DOHH2 (cell line): ENCODE measurements around the gene PLXNA3.

Source experiments
- H3F3A ChIP-seq: fragments of 200-600 bp; sonication (generic), shearing (Covaris generic); 2 replicates; pipeline ENCODE4 v1.6.0; 2016; ENCODE audit warnings: antibody characterized with exemption, mild to moderate bottlenecking; ENCODE audit not compliant: control insufficient read depth, insufficient read depth
- H3K27ac ChIP-seq: fragments of 200-600 bp; sonication (generic); 2 replicates; pipeline ENCODE4 v1.5.1; 2014; ENCODE audit warnings: low read depth, mild to moderate bottlenecking, low read length, moderate library complexity
- H3K27me3 ChIP-seq: fragments of 200-600 bp; sonication (generic); 2 replicates; pipeline ENCODE4 v1.6.1; 2014; ENCODE audit warnings: mild to moderate bottlenecking, low read length, mixed read lengths; ENCODE audit not compliant: control insufficient read depth
- H3K36me3 ChIP-seq: fragments of 200-600 bp; sonication (generic); 2 replicates; pipeline ENCODE4 v1.6.1; 2014; ENCODE audit warnings: mild to moderate bottlenecking, low read length, moderate library complexity, mixed read lengths; ENCODE audit not compliant: control insufficient read depth
- H3K4me1 ChIP-seq: fragments of 200-600 bp; sonication (generic); 2 replicates; pipeline ENCODE4 v1.6.1; 2014; ENCODE audit warnings: mild to moderate bottlenecking, low read length, mixed read lengths; ENCODE audit not compliant: control insufficient read depth
- H3K4me2 ChIP-seq: fragments of 200-600 bp; sonication (generic); 2 replicates; pipeline ENCODE4 v1.6.0; 2014; ENCODE audit warnings: mild to moderate bottlenecking, low read length, moderate library complexity
- H3K4me3 ChIP-seq: fragments of 200-600 bp; sonication (generic); 2 replicates; pipeline ENCODE4 v1.5.1; 2014; ENCODE audit warnings: mild to moderate bottlenecking, low read length, mixed read lengths
- H3K79me2 ChIP-seq: fragments of 200-600 bp; sonication (generic); 2 replicates; pipeline ENCODE4 v1.6.1; 2014; ENCODE audit warnings: mild to moderate bottlenecking, low read length, mixed read lengths; ENCODE audit not compliant: control insufficient read depth
- H3K9me2 ChIP-seq: fragments of 200-600 bp; sonication (generic); replicated peaks from 2 replicates; pipeline ENCODE4 v1.6.1; 2014; ENCODE audit warnings: mild to moderate bottlenecking, low read length, mixed read lengths; ENCODE audit not compliant: control insufficient read depth
- H3K9me3 ChIP-seq: fragments of 200-600 bp; sonication (generic); 2 replicates; pipeline ENCODE4 v1.6.1; 2014; ENCODE audit warnings: antibody characterized with exemption, low read length, mixed read lengths; ENCODE audit not compliant: control insufficient read depth, insufficient read depth
- H4K20me1 ChIP-seq: fragments of 200-600 bp; sonication (generic); 2 replicates; pipeline ENCODE4 v1.6.0; 2014; ENCODE audit warnings: low read depth, mild to moderate bottlenecking, antibody characterized with exemption, low read length, moderate library complexity; ENCODE audit not compliant: control insufficient read depth, insufficient read depth
- CTCF ChIP-seq: fragments of 200-600 bp; sonication (generic); IDR thresholded peaks from one replicate; pipeline ENCODE4 v1.5.1; 2014; ENCODE audit warnings: antibody characterized with exemption, mild to moderate bottlenecking, low read depth, low read length; ENCODE audit not compliant: poor library complexity, severe bottlenecking
- EZH2phosphoT487 ChIP-seq: fragments of 200-600 bp; sonication (generic); IDR thresholded peaks from 2 replicates; pipeline ENCODE4 v1.6.1; 2017; ENCODE audit warnings: borderline replicate concordance, mild to moderate bottlenecking, antibody characterized with exemption, low read length, moderate library complexity, mixed read lengths

Gene PLXNA3

GRCh38 chrX:154419189-154419588 lies 38.9 kb upstream of the PLXNA3 start:
- H3K4me3 ChIP-seq: no peak overlapping the region
- no peaks in the 10 kb centered on the region for H3K27me3 ChIP-seq
- no peaks in the 10 kb centered on the region for H3F3A ChIP-seq
- H3K9me2 ChIP-seq: no peaks in the 10 kb centered on the region
- H3K4me2 ChIP-seq: no peak overlapping the region
- TF ChIP-seq EZH2phosphoT487: no peak
- TF ChIP-seq CTCF: no peak
- H3K4me1 ChIP-seq: no peaks in the 10 kb centered on the region
- H3K79me2 ChIP-seq: no peaks in the 10 kb centered on the region
- H3K9me3 ChIP-seq: no peaks in the 10 kb centered on the region
- H3K36me3 ChIP-seq: no peaks in the 10 kb centered on the region
- H4K20me1 ChIP-seq: no peaks in the 10 kb centered on the region
- no peak overlapping the region for H3K27ac ChIP-seq

- H3K79me2 ChIP-seq: no peaks in the 10 kb centered on the region
- no peak overlapping the region for H3K4me3 ChIP-seq
- H3K27ac ChIP-seq: no peak overlapping the region
- H3K27me3 ChIP-seq: no peaks in the 10 kb centered on the region
- no peaks in the 10 kb centered on the region for H3K4me1 ChIP-seq
- TF ChIP-seq CTCF (no peak), EZH2phosphoT487 (no peak)
- no peak overlapping the region for H3K4me2 ChIP-seq
- H4K20me1 ChIP-seq: no peaks in the 10 kb centered on the region
- no peaks in the 10 kb centered on the region for H3F3A ChIP-seq
- no peaks in the 10 kb centered on the region for H3K9me3 ChIP-seq
- no peaks in the 10 kb centered on the region for H3K9me2 ChIP-seq
- H3K36me3 ChIP-seq: no peaks in the 10 kb centered on the region
These were observed 38.2 kb upstream of the PLXNA3 start for GRCh38 chrX:154419688-154420401.

DNA sequence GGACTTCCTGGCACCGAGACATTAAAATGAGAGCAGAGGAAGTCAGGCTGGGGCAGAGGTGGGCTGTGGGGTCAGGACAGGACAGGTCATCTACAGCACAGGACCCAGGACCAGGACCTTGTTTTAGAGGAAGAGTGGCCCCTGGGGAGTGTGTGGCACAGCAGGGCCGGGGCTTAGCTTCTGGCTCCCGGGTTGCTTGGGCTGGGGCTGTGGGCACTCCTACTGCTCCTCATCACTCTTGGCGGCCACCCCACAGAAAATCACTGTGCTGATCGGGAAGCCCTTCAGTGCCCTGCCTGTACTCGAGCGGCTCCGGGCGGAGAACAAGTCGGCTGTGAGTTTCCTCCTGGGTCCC lies 37.7 kb upstream of the PLXNA3 start:
- no peaks in the 10 kb centered on the region for H3K27me3 ChIP-seq
- TF ChIP-seq EZH2phosphoT487 (no peak), CTCF (no peak)
- no peaks in the 10 kb centered on the region for H3K9me3 ChIP-seq

More for the DNA sequence above, 37.7 kb upstream of the PLXNA3 start:
- Histone ChIP-seq H3K27ac (no peak overlapping the region), H3K79me2 (no peaks in the 10 kb centered on the region), H3K4me3 (no peak overlapping the region), H3K36me3 (no peaks in the 10 kb centered on the region), H3K4me2 (no peak overlapping the region), H3K9me2 (no peaks in the 10 kb centered on the region), H3F3A (no peaks in the 10 kb centered on the region), H3K4me1 (no peaks in the 10 kb centered on the region), H4K20me1 (no peaks in the 10 kb centered on the region)
